Measurements from ENCODE around the gene SCGB1D1.

SCGB1D1 gene

GRCh38 chr11:62147545-62147944, 42.5 kb upstream of the SCGB1D1 start:
- H3K27ac ChIP-seq (ENCODE audit: low read depth, low read length), result no peak overlapping the region
- H3K9ac ChIP-seq (ENCODE audit: low read length in 5 of 5), result no peak overlapping the region
- H3K27me3 ChIP-seq (ENCODE audit: control insufficient read depth in 5 of 5, insufficient read depth in 4 of 5, low read length in 5 of 5), result no peaks in the 10 kb centered on the region
- peaks cover 4 to 94% (median 70%) of the 10 kb centered on the region in 5 donors for H3K36me3 ChIP-seq (ENCODE audit: control insufficient read depth in 5 of 5, insufficient read depth in 5 of 5, low read length in 5 of 5)
- H3K4me3 ChIP-seq (ENCODE audit: low read depth in 1 of 5, low read length in 5 of 5), result no peak overlapping the region
- H3K4me1 ChIP-seq (ENCODE audit: control insufficient read depth in 5 of 5, insufficient read depth in 5 of 5, low read length in 5 of 5), result peaks cover 0 to 12% (median 4%) of the 10 kb centered on the region in 5 donors
- no peaks in the 10 kb centered on the region for H3K9me3 ChIP-seq (ENCODE audit: control insufficient read depth in 5 of 5, low read length in 5 of 5)

- Histone ChIP-seq H3K27ac (ENCODE audit: low read depth, low read length) (no peak overlapping the region), H3K36me3 (ENCODE audit: control insufficient read depth in 5 of 5, insufficient read depth in 5 of 5, low read length in 5 of 5) (peaks cover 4 to 90% (median 69%) of the 10 kb centered on the region in 5 donors), H3K4me1 (ENCODE audit: control insufficient read depth in 5 of 5, insufficient read depth in 5 of 5, low read length in 5 of 5) (peaks cover 0 to 14% (median 9%) of the 10 kb centered on the region in 5 donors), H3K9me3 (ENCODE audit: control insufficient read depth in 5 of 5, low read length in 5 of 5) (no peaks in the 10 kb centered on the region), H3K4me3 (ENCODE audit: low read depth in 1 of 5, low read length in 5 of 5) (no peak overlapping the region), H3K9ac (ENCODE audit: low read length in 5 of 5) (no peak overlapping the region), H3K27me3 (ENCODE audit: control insufficient read depth in 5 of 5, insufficient read depth in 4 of 5, low read length in 5 of 5) (no peaks in the 10 kb centered on the region)
Measured at GRCh38 chr11:62148271-62148980, 41.6 kb upstream of the SCGB1D1 start.

- Histone ChIP-seq H3K9me3 (ENCODE audit: control insufficient read depth in 5 of 5, low read length in 5 of 5) (no peaks in the 10 kb centered on the region), H3K4me1 (ENCODE audit: control insufficient read depth in 5 of 5, insufficient read depth in 5 of 5, low read length in 5 of 5) (peaks cover 0 to 14% (median 7%) of the 10 kb centered on the region in 5 donors), H3K27ac (ENCODE audit: low read depth, low read length) (no peak overlapping the region), H3K9ac (ENCODE audit: low read length in 5 of 5) (no peak overlapping the region), H3K4me3 (ENCODE audit: low read depth in 1 of 5, low read length in 5 of 5) (no peak overlapping the region), H3K27me3 (ENCODE audit: control insufficient read depth in 5 of 5, insufficient read depth in 4 of 5, low read length in 5 of 5) (no peaks in the 10 kb centered on the region), H3K36me3 (ENCODE audit: control insufficient read depth in 5 of 5, insufficient read depth in 5 of 5, low read length in 5 of 5) (peaks cover 4 to 75% (median 62%) of the 10 kb centered on the region in 5 donors)
Measured at GRCh38 chr11:62149986-62150886, 39.8 kb upstream of the SCGB1D1 start.

GRCh38 chr11:62150887-62151736, 38.9 kb upstream of the SCGB1D1 start:
- peaks cover 0 to 14% (median 7%) of the 10 kb centered on the region in 5 donors for H3K4me1 ChIP-seq (ENCODE audit: control insufficient read depth in 5 of 5, insufficient read depth in 5 of 5, low read length in 5 of 5)
- no peak overlapping the region for H3K27ac ChIP-seq (ENCODE audit: low read depth, low read length)
- no peak overlapping the region for H3K9ac ChIP-seq (ENCODE audit: low read length in 5 of 5)
- H3K9me3 ChIP-seq (ENCODE audit: control insufficient read depth in 5 of 5, low read length in 5 of 5), result no peaks in the 10 kb centered on the region
- H3K36me3 ChIP-seq (ENCODE audit: control insufficient read depth in 5 of 5, insufficient read depth in 5 of 5, low read length in 5 of 5), result peaks cover 4 to 66% (median 53%) of the 10 kb centered on the region in 5 donors
- H3K4me3 ChIP-seq (ENCODE audit: low read depth in 1 of 5, low read length in 5 of 5), result no peak overlapping the region
- no peaks in the 10 kb centered on the region for H3K27me3 ChIP-seq (ENCODE audit: control insufficient read depth in 5 of 5, insufficient read depth in 4 of 5, low read length in 5 of 5)

- peaks cover 4 to 60% (median 49%) of the 10 kb centered on the region in 5 donors for H3K36me3 ChIP-seq (ENCODE audit: control insufficient read depth in 5 of 5, insufficient read depth in 5 of 5, low read length in 5 of 5)
- no peaks in the 10 kb centered on the region for H3K9me3 ChIP-seq (ENCODE audit: control insufficient read depth in 5 of 5, low read length in 5 of 5)
- no peak overlapping the region for H3K9ac ChIP-seq (ENCODE audit: low read length in 5 of 5)
- peaks cover 0 to 14% (median 7%) of the 10 kb centered on the region in 5 donors for H3K4me1 ChIP-seq (ENCODE audit: control insufficient read depth in 5 of 5, insufficient read depth in 5 of 5, low read length in 5 of 5)
- H3K27ac ChIP-seq (ENCODE audit: low read depth, low read length), result no peak overlapping the region
- no peaks in the 10 kb centered on the region for H3K27me3 ChIP-seq (ENCODE audit: control insufficient read depth in 5 of 5, insufficient read depth in 4 of 5, low read length in 5 of 5)
- H3K4me3 ChIP-seq (ENCODE audit: low read depth in 1 of 5, low read length in 5 of 5), result no peak overlapping the region
Measured at GRCh38 chr11:62151737-62152102, 38.3 kb upstream of the SCGB1D1 start.

GRCh38 chr11:62152245-62153086, 37.5 kb upstream of the SCGB1D1 start:
- no peak overlapping the region for H3K27ac ChIP-seq (ENCODE audit: low read depth, low read length)
- peaks cover 0 to 14% (median 7%) of the 10 kb centered on the region in 5 donors for H3K4me1 ChIP-seq (ENCODE audit: control insufficient read depth in 5 of 5, insufficient read depth in 5 of 5, low read length in 5 of 5)
- no peak overlapping the region for H3K9ac ChIP-seq (ENCODE audit: low read length in 5 of 5)
- H3K4me3 ChIP-seq (ENCODE audit: low read depth in 1 of 5, low read length in 5 of 5), result no peak overlapping the region
- peaks cover 4 to 53% (median 41%) of the 10 kb centered on the region in 5 donors for H3K36me3 ChIP-seq (ENCODE audit: control insufficient read depth in 5 of 5, insufficient read depth in 5 of 5, low read length in 5 of 5)
- H3K27me3 ChIP-seq (ENCODE audit: control insufficient read depth in 5 of 5, insufficient read depth in 4 of 5, low read length in 5 of 5), result no peaks in the 10 kb centered on the region
- H3K9me3 ChIP-seq (ENCODE audit: control insufficient read depth in 5 of 5, low read length in 5 of 5), result no peaks in the 10 kb centered on the region

GRCh38 chr11:62153087-62153395, 37.0 kb upstream of the SCGB1D1 start:
- no peak overlapping the region for H3K4me3 ChIP-seq (ENCODE audit: low read depth in 1 of 5, low read length in 5 of 5)
- peaks cover 0 to 14% (median 7%) of the 10 kb centered on the region in 5 donors for H3K4me1 ChIP-seq (ENCODE audit: control insufficient read depth in 5 of 5, insufficient read depth in 5 of 5, low read length in 5 of 5)
- H3K27ac ChIP-seq (ENCODE audit: low read depth, low read length), result no peak overlapping the region
- no peaks in the 10 kb centered on the region for H3K27me3 ChIP-seq (ENCODE audit: control insufficient read depth in 5 of 5, insufficient read depth in 4 of 5, low read length in 5 of 5)
- H3K9ac ChIP-seq (ENCODE audit: low read length in 5 of 5), result no peak overlapping the region
- peaks cover 4 to 47% (median 36%) of the 10 kb centered on the region in 5 donors for H3K36me3 ChIP-seq (ENCODE audit: control insufficient read depth in 5 of 5, insufficient read depth in 5 of 5, low read length in 5 of 5)
- H3K9me3 ChIP-seq (ENCODE audit: control insufficient read depth in 5 of 5, low read length in 5 of 5), result no peaks in the 10 kb centered on the region

GRCh38 chr11:62153617-62154016, 36.4 kb upstream of the SCGB1D1 start:
- Histone ChIP-seq H3K9me3 (ENCODE audit: control insufficient read depth in 5 of 5, low read length in 5 of 5) (no peaks in the 10 kb centered on the region), H3K4me3 (ENCODE audit: low read depth in 1 of 5, low read length in 5 of 5) (no peak overlapping the region), H3K9ac (ENCODE audit: low read length in 5 of 5) (no peak overlapping the region), H3K4me1 (ENCODE audit: control insufficient read depth in 5 of 5, insufficient read depth in 5 of 5, low read length in 5 of 5) (peaks cover 0 to 14% (median 7%) of the 10 kb centered on the region in 5 donors), H3K27me3 (ENCODE audit: control insufficient read depth in 5 of 5, insufficient read depth in 4 of 5, low read length in 5 of 5) (no peaks in the 10 kb centered on the region), H3K36me3 (ENCODE audit: control insufficient read depth in 5 of 5, insufficient read depth in 5 of 5, low read length in 5 of 5) (peaks cover 4 to 41% (median 34%) of the 10 kb centered on the region in 5 donors), H3K27ac (ENCODE audit: low read depth, low read length) (no peak overlapping the region)

- H3K9ac ChIP-seq (ENCODE audit: low read length in 5 of 5), result no peak overlapping the region
- H3K4me3 ChIP-seq (ENCODE audit: low read depth in 1 of 5, low read length in 5 of 5), result no peak overlapping the region
- peaks cover 0 to 2% (median 0%) of the 10 kb centered on the region in 5 donors for H3K9me3 ChIP-seq (ENCODE audit: control insufficient read depth in 5 of 5, low read length in 5 of 5)
- H3K36me3 ChIP-seq (ENCODE audit: control insufficient read depth in 5 of 5, insufficient read depth in 5 of 5, low read length in 5 of 5), result peaks cover 0 to 3% (median under 1%) of the 10 kb centered on the region in 5 donors
- peaks cover 0 to 8% (median 3%) of the 10 kb centered on the region in 5 donors for H3K4me1 ChIP-seq (ENCODE audit: control insufficient read depth in 5 of 5, insufficient read depth in 5 of 5, low read length in 5 of 5)
- no peaks in the 10 kb centered on the region for H3K27me3 ChIP-seq (ENCODE audit: control insufficient read depth in 5 of 5, insufficient read depth in 4 of 5, low read length in 5 of 5)
- no peak overlapping the region for H3K27ac ChIP-seq (ENCODE audit: low read depth, low read length)
Measured at GRCh38 chr11:62157603-62158002, 32.4 kb upstream of the SCGB1D1 start.

All from subcutaneous abdominal adipose tissue (tissue), 5 donors.